Kidney epithelial cell (primary cell): ENCODE results near the gene PLAAT3. TPM values are rescaled to one million over a fixed set of nuclear protein-coding genes. Genes with fewer than 3 reads are reported as not detected.

ENCODE experiments used
- total RNA-seq: library from RNA; depleted of rRNA; stranded (reverse); fragments of >200 nt; gene quantifications from 2 replicates; pipeline ENCODE4 v1.2.3, GENCODE V29; 2015

The PLAAT3 gene
- total RNA-seq, 1 donor from 2014 or later: 81.0 TPM

Other genes with a start within 250 kb of the PLAAT3 start
- gene SLC22A9, start 244.6 kb downstream of the PLAAT3 start, total RNA-seq: not detected in 2 replicates
- 0.14 and 0.17 TPM in 2 replicates for gene PLAAT5, start 123.3 kb downstream of the PLAAT3 start, total RNA-seq
- gene LGALS12, start 108.3 kb downstream of the PLAAT3 start, total RNA-seq: not detected in 2 replicates
- 14.1 and 14.7 TPM in 2 replicates for gene PLAAT4, start 77.6 kb downstream of the PLAAT3 start, total RNA-seq
- gene PLAAT2, start 51.1 kb downstream of the PLAAT3 start, total RNA-seq: not detected in 2 replicates
- gene ATL3, start 56.9 kb upstream of the PLAAT3 start, total RNA-seq: 42.6 and 42.7 TPM in 2 replicates
- 102 and 107 TPM in 2 replicates for gene RTN3, start 67.1 kb upstream of the PLAAT3 start, total RNA-seq
- gene ZFTA, start 154.3 kb upstream of the PLAAT3 start, total RNA-seq: 25.1 and 59.3 TPM in 2 replicates
- 40.5 and 41.4 TPM in 2 replicates for gene SPINDOC, start 199.0 kb upstream of the PLAAT3 start, total RNA-seq
- 40.1 and 45.2 TPM in 2 replicates for gene MARK2, start 224.7 kb upstream of the PLAAT3 start, total RNA-seq